Activated T-helper 17 cell treated with anti-CD3 and anti-CD28 coated beads, Interleukin-2, amount 50 U/mL, for 72 hours (primary cell): ENCODE measurements around the gene RNF223. TPM values are rescaled to one million over a fixed set of nuclear protein-coding genes. Genes with fewer than 3 reads are reported as not detected.
"Not testable (repeated sequence)": the region's sequence is repeated elsewhere in the genome, so short reads cannot be mapped to it uniquely, and the experiment has no call there.

Experiments
- ATAC-seq: fragments of 150-1000 bp; cut with Tn5 transposase; replicated peaks from 2 replicates; pipeline ENCODE4 v1.10.0; 2021; ENCODE audit warnings: mild to moderate bottlenecking, moderate library complexity
- H3K27ac Mint-ChIP-seq: one replicate; pipeline ENCODE4 v1.8.0; 2022; ENCODE audit warnings: mixed read lengths
- H3K27me3 Mint-ChIP-seq: one replicate; pipeline ENCODE4 v1.8.0; 2022; ENCODE audit warnings: mixed read lengths
- H3K36me3 Mint-ChIP-seq: one replicate; pipeline ENCODE4 v1.8.0; 2022; ENCODE audit warnings: low read depth, mild to moderate bottlenecking, mixed read lengths
- H3K4me1 Mint-ChIP-seq: one replicate; pipeline ENCODE4 v1.8.0; 2022; ENCODE audit warnings: mixed read lengths
- H3K4me3 Mint-ChIP-seq: one replicate; pipeline ENCODE4 v1.8.0; 2022; ENCODE audit warnings: mild to moderate bottlenecking, mixed read lengths
- H3K9me3 Mint-ChIP-seq: one replicate; pipeline ENCODE4 v1.8.0; 2022; ENCODE audit warnings: mixed read lengths
- total RNA-seq, 2 donors: library from RNA; stranded (reverse); gene quantifications; one replicate each; pipeline ENCODE4 v1.2.3, GENCODE V29; 2022

RNF223 gene
- total RNA-seq, 2 donors from 2014 or later, result not detected

GRCh38 chr1:1065940-1066304, 8.2 kb downstream of the RNF223 start:
- H3K27me3 Mint-ChIP-seq, H3K9me3 Mint-ChIP-seq, H3K4me1 Mint-ChIP-seq, ATAC-seq: not testable (repeated sequence)
- Mint-ChIP-seq H3K36me3 (peaks cover 50% of the 10 kb centered on the region), H3K27ac (peak overlapping the region; percentile 75), H3K4me3 (peak overlapping the region; percentile 64)

- Mint-ChIP-seq H3K36me3 (peaks cover 55% of the 10 kb centered on the region), H3K27ac (peak overlapping the region; percentile 75), H3K27me3 (peaks cover 1% of the 10 kb centered on the region), H3K4me3 (peak overlapping the region; percentile 64), H3K4me1 (no peaks in the 10 kb centered on the region), H3K9me3 (no peaks in the 10 kb centered on the region)
- no peak for ATAC-seq
Observed at GRCh38 chr1:1065265-1065939, 8.7 kb downstream of the RNF223 start.

DNA sequence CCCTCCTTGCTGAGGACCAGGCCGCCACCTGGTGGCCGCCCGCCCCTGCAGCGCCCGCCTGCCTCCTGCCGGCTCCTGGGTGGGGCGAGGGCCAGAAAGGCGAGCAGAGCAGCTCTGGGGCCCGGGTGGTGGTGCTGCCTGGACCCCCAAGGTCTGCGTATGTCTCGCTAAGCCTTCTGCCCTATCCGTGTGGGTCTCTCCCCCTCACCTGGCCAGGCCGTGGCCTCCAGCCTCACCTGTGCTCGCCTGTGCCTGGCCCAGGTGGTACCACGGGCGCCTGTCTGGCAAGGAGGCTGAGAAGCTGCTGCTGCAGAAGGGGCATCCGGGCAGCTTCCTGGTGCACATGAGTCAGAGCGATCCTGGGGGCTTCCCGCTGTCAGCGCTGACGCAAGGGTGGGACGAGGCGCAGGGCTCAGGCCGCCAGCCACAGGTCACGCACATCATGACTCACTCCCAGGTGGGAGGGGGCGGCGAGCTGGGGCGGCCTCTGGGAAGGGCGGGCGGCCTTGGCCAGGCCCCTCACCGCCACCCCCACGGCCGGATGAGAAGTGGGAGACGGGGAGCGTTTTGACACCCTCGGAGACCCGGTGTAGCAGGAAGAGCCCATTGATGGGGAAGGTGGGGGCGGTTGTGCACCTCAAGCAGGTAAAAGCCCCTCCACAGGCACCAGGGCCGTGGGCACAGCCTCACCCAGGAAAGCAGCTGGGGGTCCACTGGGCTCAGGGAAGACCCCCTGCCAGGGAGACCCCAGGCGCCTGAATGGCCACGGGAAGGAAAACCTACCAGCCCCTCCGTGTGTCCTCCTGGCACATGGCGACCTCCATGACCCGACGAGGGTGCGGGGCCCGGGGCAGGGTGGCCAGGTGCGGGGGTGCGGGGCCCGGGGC, 9.9 kb downstream of the RNF223 start:
- peak; percentile 82 for ATAC-seq
- Mint-ChIP-seq H3K4me3 (peak overlapping the region; percentile 80), H3K27ac (peak overlapping the region; percentile 86), H3K36me3 (peaks cover 62% of the 10 kb centered on the region), H3K9me3 (no peaks in the 10 kb centered on the region), H3K4me1 (no peaks in the 10 kb centered on the region), H3K27me3 (peaks cover 5% of the 10 kb centered on the region)

- Mint-ChIP-seq H3K4me1 (no peaks in the 10 kb centered on the region), H3K9me3 (no peaks in the 10 kb centered on the region), H3K27ac (peak overlapping the region; percentile 75), H3K4me3 (peak overlapping the region; percentile 80), H3K36me3 (peaks cover 60% of the 10 kb centered on the region), H3K27me3 (peaks cover 10% of the 10 kb centered on the region)
- no peak for ATAC-seq
Observed at GRCh38 chr1:1063261-1063944, 10.7 kb downstream of the RNF223 start.

GRCh38 chr1:1062348-1063163, 11.6 kb downstream of the RNF223 start:
- Mint-ChIP-seq H3K9me3 (no peaks in the 10 kb centered on the region), H3K27me3 (peaks cover 13% of the 10 kb centered on the region), H3K4me1 (no peaks in the 10 kb centered on the region), H3K4me3 (peak overlapping the region; percentile 80), H3K27ac (peak overlapping the region; percentile 75), H3K36me3 (peaks cover 55% of the 10 kb centered on the region)
- no peak for ATAC-seq

- ATAC-seq, result no peak
- Mint-ChIP-seq H3K4me1 (no peaks in the 10 kb centered on the region), H3K36me3 (peaks cover 55% of the 10 kb centered on the region), H3K9me3 (no peaks in the 10 kb centered on the region), H3K27me3 (peaks cover 13% of the 10 kb centered on the region), H3K4me3 (peak overlapping the region; percentile 80), H3K27ac (peak overlapping the region; percentile 75)
Observed at GRCh38 chr1:1061682-1062345, 12.3 kb downstream of the RNF223 start.

- Mint-ChIP-seq H3K9me3 (no peaks in the 10 kb centered on the region), H3K4me1 (no peaks in the 10 kb centered on the region), H3K4me3 (peak overlapping the region; percentile 80), H3K27ac (no peak overlapping the region), H3K36me3 (peaks cover 50% of the 10 kb centered on the region), H3K27me3 (peaks cover 13% of the 10 kb centered on the region)
- no peak for ATAC-seq
Observed at GRCh38 chr1:1060281-1061000, 13.7 kb downstream of the RNF223 start.

GRCh38 chr1:1059494-1060280, 14.4 kb downstream of the RNF223 start:
- Mint-ChIP-seq H3K9me3 (no peaks in the 10 kb centered on the region), H3K27me3 (peaks cover 13% of the 10 kb centered on the region), H3K36me3 (peaks cover 47% of the 10 kb centered on the region), H3K4me3 (peak overlapping the region; percentile 80), H3K27ac (no peak overlapping the region), H3K4me1 (no peaks in the 10 kb centered on the region)
- peak; percentile 64 for ATAC-seq

- Mint-ChIP-seq H3K4me1 (no peaks in the 10 kb centered on the region), H3K4me3 (peak overlapping the region; percentile 68), H3K36me3 (peaks cover 43% of the 10 kb centered on the region), H3K9me3 (no peaks in the 10 kb centered on the region), H3K27ac (no peak overlapping the region), H3K27me3 (peaks cover 13% of the 10 kb centered on the region)
- peak; percentile 17 for ATAC-seq
Observed at GRCh38 chr1:1058921-1059493, 15.1 kb downstream of the RNF223 start.

DNA sequence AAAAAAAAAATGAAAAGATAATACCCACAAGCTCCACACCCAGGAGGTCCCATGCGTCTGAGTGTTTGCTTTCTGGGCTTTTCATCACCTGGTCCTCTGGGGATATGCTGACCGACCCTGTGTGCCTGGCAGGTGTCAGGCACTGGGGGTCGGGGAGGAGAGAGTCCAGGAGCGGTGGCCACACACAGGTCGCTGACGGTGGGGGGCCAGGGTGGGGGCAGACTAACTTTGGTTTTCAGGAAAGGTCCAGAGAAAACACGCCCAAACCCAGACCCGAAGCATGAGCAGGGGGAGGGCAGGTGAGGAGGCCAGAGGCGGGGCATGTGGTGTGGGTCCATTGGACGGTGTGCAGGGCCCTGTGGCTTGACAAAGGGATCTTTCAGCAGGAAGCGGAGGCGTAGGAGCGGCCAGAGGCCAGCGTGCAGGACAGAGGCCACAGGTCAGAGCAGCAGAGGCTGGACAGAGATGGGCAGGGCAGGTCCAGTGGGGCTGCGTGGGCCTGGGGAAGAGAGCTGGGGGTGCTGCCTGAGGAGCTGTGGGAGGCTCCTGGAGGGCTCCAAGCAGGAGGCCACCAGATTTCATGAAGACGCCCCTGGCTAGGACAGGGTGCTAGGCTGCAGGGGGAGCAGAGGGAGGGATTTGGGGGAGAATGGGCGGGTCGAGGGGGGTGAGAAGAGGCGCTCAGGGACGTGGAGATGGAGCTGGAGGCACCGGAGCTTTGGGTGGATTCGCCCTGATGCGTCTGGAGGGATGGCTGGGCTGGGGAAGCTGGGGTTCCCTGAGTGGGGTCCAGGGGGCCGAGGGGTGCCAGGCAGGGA, 15.8 kb downstream of the RNF223 start:
- peak overlapping the region; percentile 68 for H3K4me3 Mint-ChIP-seq
- H3K4me1 Mint-ChIP-seq, result no peaks in the 10 kb centered on the region
- H3K27me3 Mint-ChIP-seq, result peaks cover 13% of the 10 kb centered on the region
- peaks cover 36% of the 10 kb centered on the region for H3K36me3 Mint-ChIP-seq
- no peaks in the 10 kb centered on the region for H3K9me3 Mint-ChIP-seq
- ATAC-seq, result no peak
- H3K27ac Mint-ChIP-seq, result no peak overlapping the region

GRCh38 chr1:1057769-1058087, 16.4 kb downstream of the RNF223 start:
- not testable (repeated sequence) for H3K9me3 Mint-ChIP-seq, ATAC-seq, H3K27ac Mint-ChIP-seq, H3K4me1 Mint-ChIP-seq
- Mint-ChIP-seq H3K36me3 (peaks cover 30% of the 10 kb centered on the region), H3K4me3 (peak overlapping the region; percentile 68), H3K27me3 (peaks cover 13% of the 10 kb centered on the region)
